HL-60 (cell line): ENCODE measurements around the gene RAC3.

Experiments
- GABPA ChIP-seq: IDR thresholded peaks from 2 replicates; pipeline ENCODE4 v1.6.1; 2012; ENCODE audit warnings: low read depth
- POLR2AphosphoS5 ChIP-seq: IDR thresholded peaks from 2 replicates; pipeline ENCODE4 v1.6.1; 2012; ENCODE audit warnings: low read depth
- TF ChIP-seq, protein P1 (sequence below): IDR thresholded peaks from one replicate; pipeline ENCODE4 v1.5.1; 2011; ENCODE audit warnings: low read length, control low read depth, inconsistent platforms; ENCODE audit not compliant: insufficient read depth

DNA sequence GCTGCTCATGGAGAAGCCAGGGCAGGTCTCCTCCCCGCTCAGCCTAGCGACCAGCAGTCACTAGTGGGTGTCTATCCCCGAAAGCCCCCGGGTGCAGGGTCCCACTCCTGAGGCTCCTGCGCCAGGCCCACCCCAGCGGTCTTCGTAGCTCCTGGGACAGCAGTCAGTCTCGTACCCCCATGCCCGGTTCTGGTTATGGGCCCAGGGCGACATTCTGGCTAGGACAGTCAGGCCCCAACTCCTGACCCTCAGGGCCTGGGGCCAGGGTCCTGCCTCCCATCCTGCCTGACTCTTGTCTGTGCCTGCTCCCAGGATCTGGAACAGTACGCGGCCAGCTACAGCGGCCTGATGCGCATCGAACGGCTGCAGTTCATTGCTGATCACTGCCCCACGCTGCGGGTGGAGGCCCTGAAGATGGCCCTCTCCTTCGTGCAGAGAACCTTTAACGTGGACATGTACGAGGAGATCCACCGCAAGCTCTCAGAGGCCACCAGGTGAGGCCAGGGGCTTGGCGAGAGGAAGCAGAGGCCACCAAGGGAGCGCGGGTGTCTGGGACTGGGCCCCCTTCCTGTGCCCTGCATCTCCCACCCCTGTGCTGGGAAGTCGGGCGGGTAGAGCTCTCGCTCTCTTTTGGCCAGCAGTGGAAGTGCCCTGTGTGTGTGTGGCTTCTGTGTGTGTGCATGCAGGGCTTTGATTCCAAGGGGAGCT is 22.2 kb downstream of the RAC3 start:
- TF ChIP-seq, protein P1, sequence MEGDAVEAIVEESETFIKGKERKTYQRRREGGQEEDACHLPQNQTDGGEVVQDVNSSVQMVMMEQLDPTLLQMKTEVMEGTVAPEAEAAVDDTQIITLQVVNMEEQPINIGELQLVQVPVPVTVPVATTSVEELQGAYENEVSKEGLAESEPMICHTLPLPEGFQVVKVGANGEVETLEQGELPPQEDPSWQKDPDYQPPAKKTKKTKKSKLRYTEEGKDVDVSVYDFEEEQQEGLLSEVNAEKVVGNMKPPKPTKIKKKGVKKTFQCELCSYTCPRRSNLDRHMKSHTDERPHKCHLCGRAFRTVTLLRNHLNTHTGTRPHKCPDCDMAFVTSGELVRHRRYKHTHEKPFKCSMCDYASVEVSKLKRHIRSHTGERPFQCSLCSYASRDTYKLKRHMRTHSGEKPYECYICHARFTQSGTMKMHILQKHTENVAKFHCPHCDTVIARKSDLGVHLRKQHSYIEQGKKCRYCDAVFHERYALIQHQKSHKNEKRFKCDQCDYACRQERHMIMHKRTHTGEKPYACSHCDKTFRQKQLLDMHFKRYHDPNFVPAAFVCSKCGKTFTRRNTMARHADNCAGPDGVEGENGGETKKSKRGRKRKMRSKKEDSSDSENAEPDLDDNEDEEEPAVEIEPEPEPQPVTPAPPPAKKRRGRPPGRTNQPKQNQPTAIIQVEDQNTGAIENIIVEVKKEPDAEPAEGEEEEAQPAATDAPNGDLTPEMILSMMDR = no peak
- TF ChIP-seq POLR2AphosphoS5 = no peak
- TF ChIP-seq GABPA = no peak
